T47D (cell line): ENCODE data around the gene CYTL1.
A peak's percentile ranks its signal among the peaks of the same experiment; 100 is the strongest.
"Not testable (repeated sequence)": the region's sequence is repeated elsewhere in the genome, so short reads cannot be mapped to it uniquely, and the experiment has no call there.

Source experiments
- DNase-seq, 2 experiments: peaks; one replicate each; pipeline versions ENCODE4 v3.0.0 to v3.0.0-alpha.2; 2011 to 2012; ENCODE audit warnings: low read depth in 1 of 2, low spot score in 1 of 2
- JUND ChIP-seq: IDR thresholded peaks from 2 replicates; pipeline ENCODE4 v1.6.1; 2012; ENCODE audit warnings: low read depth
- in situ Hi-C: cut with HindIII; loops from 2 replicates; pipeline ENCODE4 v1.10.0; 2016; ENCODE audit warnings: low sequenced_read_pairs, low pct_unique_long_range_greater_than_20kb

CYTL1 gene

DNA sequence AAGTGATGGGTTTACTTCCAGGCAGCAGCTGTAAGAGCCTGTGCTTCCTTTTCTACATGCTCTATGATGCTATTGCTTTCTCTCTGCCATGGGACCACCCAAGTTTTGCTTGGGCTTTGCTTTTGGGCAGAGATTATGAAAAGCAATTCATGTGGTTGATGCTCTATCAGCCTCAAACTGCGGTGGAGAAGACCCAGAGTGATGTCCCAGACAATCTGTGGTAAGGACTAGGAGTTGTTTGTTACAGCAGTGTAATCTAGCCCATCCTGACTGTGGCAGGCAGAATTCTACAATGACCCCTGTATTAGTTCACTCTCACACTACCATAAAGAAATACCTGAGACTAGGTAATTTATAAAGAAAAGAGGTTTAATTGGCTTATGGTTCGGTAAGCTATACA, 9.2 kb upstream of the CYTL1 start:
- in situ Hi-C loops = no loop called here
- no peak for DNase-seq
- TF ChIP-seq JUND = no peak

GRCh38 chr4:5027346-5027745, 8.1 kb upstream of the CYTL1 start:
- in situ Hi-C loops = no loop called here
- no peak for TF ChIP-seq JUND
- DNase-seq = no peak

DNA sequence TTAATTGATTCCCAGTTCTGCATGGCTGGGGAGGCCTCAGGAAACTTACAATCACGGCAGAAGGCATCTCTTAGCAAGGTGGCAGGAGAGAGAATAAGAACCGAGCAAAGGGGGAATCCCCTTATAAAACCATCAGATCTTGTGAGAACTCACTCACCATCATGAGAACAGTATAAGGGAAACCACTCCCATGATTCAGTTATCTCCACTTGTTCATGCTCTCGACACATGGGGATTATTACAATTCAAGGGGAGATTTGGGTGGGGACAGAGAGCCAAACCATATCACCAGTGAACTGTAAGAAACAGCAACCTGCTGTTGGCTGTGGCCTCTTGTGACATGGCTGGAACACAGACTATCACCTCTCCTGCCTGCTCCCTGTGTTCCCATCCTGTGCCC, 7.1 kb upstream of the CYTL1 start:
- in situ Hi-C loops = no loop called here
- TF ChIP-seq JUND = no peak
- DNase-seq = no peak

GRCh38 chr4:5024673-5025072, 5.4 kb upstream of the CYTL1 start:
- no peak for TF ChIP-seq JUND
- no peak for DNase-seq
- in situ Hi-C loops = no loop called here

DNA sequence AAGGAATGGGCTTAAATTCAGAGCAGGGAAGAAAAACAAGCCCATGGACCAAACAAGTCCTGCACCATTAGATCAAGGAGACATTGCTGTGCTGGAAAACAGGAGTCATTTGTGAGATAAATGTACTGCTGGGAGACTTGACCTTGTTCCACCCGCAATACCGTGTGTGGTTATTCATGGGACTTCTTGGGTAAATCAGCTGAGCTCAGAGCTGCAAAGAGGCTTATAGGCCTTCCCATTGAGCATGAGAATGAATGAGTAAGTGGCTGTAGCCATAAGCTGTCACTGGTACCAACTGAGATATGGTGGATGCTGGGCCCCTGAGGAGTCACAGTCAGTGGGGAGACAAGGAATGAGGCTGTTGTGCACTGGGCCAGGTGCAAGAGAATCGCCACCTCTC, 2.3 kb upstream of the CYTL1 start:
- TF ChIP-seq JUND = no peak
- no peak for DNase-seq
- in situ Hi-C loops = no loop called here

GRCh38 chr4:5020341-5020740, 1.1 kb upstream of the CYTL1 start:
- no peak for TF ChIP-seq JUND
- in situ Hi-C loops = no loop called here
- no peak for DNase-seq

- no peak for DNase-seq
- in situ Hi-C loops = no loop called here
- TF ChIP-seq JUND = no peak
These were observed 538 bp upstream of the CYTL1 start for GRCh38 chr4:5019796-5020195.

- no peak for TF ChIP-seq JUND
- DNase-seq = no peak
- in situ Hi-C loops = no loop called here
These were observed 655 bp downstream of the CYTL1 start for GRCh38 chr4:5018603-5019002.

GRCh38 chr4:5018096-5018495, 1.2 kb downstream of the CYTL1 start:
- TF ChIP-seq JUND = no peak
- peak in 1 of 2 experiments; percentile 23 for DNase-seq
- in situ Hi-C loops = no loop called here

GRCh38 chr4:5014007-5014682, 5.1 kb downstream of the CYTL1 start:
- no peak for DNase-seq
- in situ Hi-C loops = no loop called here
- no peak for TF ChIP-seq JUND

- in situ Hi-C loops = no loop called here
- no peak for DNase-seq
- TF ChIP-seq JUND = no peak
These were observed 6.3 kb downstream of the CYTL1 start for GRCh38 chr4:5012958-5013357.

DNA sequence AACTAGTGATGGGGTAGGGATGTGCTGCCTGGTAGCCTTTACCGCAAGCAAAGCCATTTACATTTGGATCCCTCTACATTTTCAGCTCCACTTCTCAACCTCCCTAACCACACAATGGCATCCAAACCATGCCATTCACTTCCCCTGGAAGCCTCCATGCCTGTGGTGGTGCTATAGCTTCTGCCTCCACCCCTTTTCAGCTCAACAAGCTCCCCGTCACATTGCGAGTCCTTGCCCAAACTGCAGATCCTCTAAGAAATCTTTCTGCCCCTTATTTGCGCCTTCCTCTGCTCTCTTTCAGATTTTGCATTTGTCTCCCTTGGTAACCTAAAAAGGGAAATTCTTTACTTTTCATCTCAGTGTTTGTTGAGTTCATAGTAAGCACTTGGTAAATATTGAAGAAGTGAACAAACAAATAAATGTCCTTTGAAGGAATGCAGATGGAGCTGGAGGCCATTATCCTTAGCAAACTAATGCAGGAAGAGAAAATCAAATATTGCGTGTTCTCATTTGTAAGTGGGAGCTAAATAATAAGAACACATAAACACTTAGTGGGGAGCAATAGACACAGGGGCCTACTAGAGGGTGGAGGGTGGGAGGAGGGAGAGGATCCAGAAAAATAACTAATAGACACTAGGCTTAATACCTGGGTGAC, 6.9 kb downstream of the CYTL1 start:
- DNase-seq = peak in 1 of 2 experiments; percentile 77
- in situ Hi-C loops = no loop called here
- TF ChIP-seq JUND = no peak

DNA sequence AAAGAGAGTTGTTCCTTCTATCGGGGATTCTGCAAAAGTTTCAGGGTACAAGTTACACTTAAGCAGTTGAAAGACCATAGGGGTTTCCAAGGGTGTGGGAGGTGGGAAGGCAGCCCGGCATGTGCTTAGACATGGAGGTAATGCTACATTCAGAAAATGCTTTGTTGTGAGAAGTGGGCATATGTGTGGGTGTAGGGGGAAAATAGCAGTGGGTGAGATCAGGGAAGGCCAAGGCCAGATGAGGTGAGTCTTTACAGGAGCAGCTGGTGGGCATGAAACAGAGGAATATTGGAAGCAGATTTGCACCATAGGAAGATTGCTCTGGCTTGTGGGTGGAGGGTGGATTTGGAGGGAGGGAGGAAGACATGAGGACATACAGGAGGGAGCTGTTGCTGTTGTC, 8.3 kb downstream of the CYTL1 start:
- in situ Hi-C loops = no loop called here
- no peak for TF ChIP-seq JUND
- DNase-seq = no peak

- TF ChIP-seq JUND = no peak
- in situ Hi-C loops = no loop called here
- DNase-seq = no peak
These were observed 9.5 kb downstream of the CYTL1 start for GRCh38 chr4:5009796-5010195.

GRCh38 chr4:5006932-5007331, 12.3 kb downstream of the CYTL1 start:
- in situ Hi-C loops, DNase-seq: not testable (repeated sequence)
